ENCODE measurements around the gene FBXO22. TPM values are rescaled to one million over a fixed set of nuclear protein-coding genes. Genes with fewer than 3 reads are reported as not detected.
"Not testable (repeated sequence)": the region's sequence is repeated elsewhere in the genome, so short reads cannot be mapped to it uniquely, and the experiment has no call there.

FBXO22 gene
- total RNA-seq, 1 donor from 2014 or later = 43.6 TPM

DNA sequence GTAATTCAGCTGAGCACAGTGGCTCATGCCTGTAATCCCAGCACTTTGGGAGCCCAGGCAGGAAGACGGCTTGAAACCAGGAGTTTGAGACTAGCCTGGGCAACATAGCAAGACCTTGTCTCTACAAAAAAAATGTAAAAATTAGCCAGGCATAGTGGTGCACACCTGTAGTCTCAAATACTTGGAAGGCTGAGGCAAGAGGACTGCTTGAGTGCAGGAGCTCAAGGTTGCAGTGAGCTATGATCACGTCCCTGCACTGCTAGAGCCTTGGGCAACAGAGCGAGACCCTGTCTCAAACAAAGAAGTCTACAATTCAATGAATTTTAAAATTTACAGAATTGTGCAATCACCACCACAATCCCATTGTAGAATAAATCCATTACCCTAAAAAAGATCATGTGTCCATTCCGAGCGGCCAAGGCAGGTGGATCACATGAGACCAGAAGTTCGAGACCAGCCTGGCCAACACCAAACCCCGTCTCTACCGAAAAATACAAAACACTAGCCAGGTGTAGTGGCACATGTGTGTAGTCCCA lies 45.2 kb downstream of the FBXO22 start:
- no peak overlapping the region for H3K27ac Mint-ChIP-seq
- H3K27me3 Mint-ChIP-seq = peaks cover 3% of the 10 kb centered on the region
- no peak for DNase-seq (ENCODE audit: low spot score, unreplicated experiment)
- TF ChIP-seq, protein P1, sequence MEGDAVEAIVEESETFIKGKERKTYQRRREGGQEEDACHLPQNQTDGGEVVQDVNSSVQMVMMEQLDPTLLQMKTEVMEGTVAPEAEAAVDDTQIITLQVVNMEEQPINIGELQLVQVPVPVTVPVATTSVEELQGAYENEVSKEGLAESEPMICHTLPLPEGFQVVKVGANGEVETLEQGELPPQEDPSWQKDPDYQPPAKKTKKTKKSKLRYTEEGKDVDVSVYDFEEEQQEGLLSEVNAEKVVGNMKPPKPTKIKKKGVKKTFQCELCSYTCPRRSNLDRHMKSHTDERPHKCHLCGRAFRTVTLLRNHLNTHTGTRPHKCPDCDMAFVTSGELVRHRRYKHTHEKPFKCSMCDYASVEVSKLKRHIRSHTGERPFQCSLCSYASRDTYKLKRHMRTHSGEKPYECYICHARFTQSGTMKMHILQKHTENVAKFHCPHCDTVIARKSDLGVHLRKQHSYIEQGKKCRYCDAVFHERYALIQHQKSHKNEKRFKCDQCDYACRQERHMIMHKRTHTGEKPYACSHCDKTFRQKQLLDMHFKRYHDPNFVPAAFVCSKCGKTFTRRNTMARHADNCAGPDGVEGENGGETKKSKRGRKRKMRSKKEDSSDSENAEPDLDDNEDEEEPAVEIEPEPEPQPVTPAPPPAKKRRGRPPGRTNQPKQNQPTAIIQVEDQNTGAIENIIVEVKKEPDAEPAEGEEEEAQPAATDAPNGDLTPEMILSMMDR (IDR thresholded peaks at IDR 0.05; ENCODE audit: unreplicated experiment) = no peak
- no peak overlapping the region for H3K4me3 Mint-ChIP-seq (ENCODE audit: low read depth)
- H3K4me1 Mint-ChIP-seq (ENCODE audit: low read depth) = peaks cover under 1% of the 10 kb centered on the region
- H3K9me3 Mint-ChIP-seq (ENCODE audit: low read depth) = no peaks in the 10 kb centered on the region
- H3K36me3 Mint-ChIP-seq (ENCODE audit: insufficient read depth) = no peaks in the 10 kb centered on the region

GRCh38 chr15:75952525-75952924 lies 48.8 kb downstream of the FBXO22 start:
- Mint-ChIP-seq H3K9me3 (ENCODE audit: low read depth) (no peaks in the 10 kb centered on the region), H3K36me3 (ENCODE audit: insufficient read depth) (no peaks in the 10 kb centered on the region), H3K27ac (no peak overlapping the region), H3K4me1 (ENCODE audit: low read depth) (no peaks in the 10 kb centered on the region), H3K27me3 (no peaks in the 10 kb centered on the region), H3K4me3 (ENCODE audit: low read depth) (no peak overlapping the region)
- DNase-seq (ENCODE audit: low spot score, unreplicated experiment) = no peak
- TF ChIP-seq, protein P1 (IDR thresholded peaks at IDR 0.05; ENCODE audit: unreplicated experiment) = no peak

GRCh38 chr15:75955720-75956119 lies 52.0 kb downstream of the FBXO22 start:
- H3K9me3 Mint-ChIP-seq (ENCODE audit: low read depth) = no peaks in the 10 kb centered on the region
- H3K36me3 Mint-ChIP-seq (ENCODE audit: insufficient read depth) = no peaks in the 10 kb centered on the region
- no peaks in the 10 kb centered on the region for H3K27me3 Mint-ChIP-seq
- no peak overlapping the region for H3K4me3 Mint-ChIP-seq (ENCODE audit: low read depth)
- no peak for DNase-seq (ENCODE audit: low spot score, unreplicated experiment)
- TF ChIP-seq, protein P1 (IDR thresholded peaks at IDR 0.05; ENCODE audit: unreplicated experiment) = peak; percentile 27
- H3K27ac Mint-ChIP-seq = no peak overlapping the region
- no peaks in the 10 kb centered on the region for H3K4me1 Mint-ChIP-seq (ENCODE audit: low read depth)

DNA sequence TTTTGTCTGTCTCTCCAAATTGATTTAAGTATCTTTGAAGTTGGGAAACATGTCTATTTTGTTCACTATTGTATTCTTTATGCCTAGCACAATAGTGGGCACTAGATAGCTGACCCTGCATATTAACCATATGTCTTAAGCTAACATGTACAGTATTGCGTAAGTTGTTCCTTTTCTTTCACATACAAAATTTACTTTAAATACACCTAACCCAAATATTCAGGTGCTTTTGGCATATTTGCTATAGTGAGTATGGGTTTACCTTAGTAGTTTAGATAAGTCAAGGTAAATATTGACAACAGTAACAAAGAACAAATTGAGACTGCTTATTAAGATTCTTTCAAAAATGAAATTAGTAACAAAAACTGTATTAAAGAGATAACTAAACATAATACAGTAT lies 57.7 kb downstream of the FBXO22 start:
- TF ChIP-seq, protein P1 (IDR thresholded peaks at IDR 0.05; ENCODE audit: unreplicated experiment) = no peak
- Mint-ChIP-seq H3K9me3 (ENCODE audit: low read depth) (peaks cover 4% of the 10 kb centered on the region), H3K27ac (no peak overlapping the region), H3K4me1 (ENCODE audit: low read depth) (peaks cover 13% of the 10 kb centered on the region), H3K4me3 (ENCODE audit: low read depth) (no peak overlapping the region), H3K27me3 (no peaks in the 10 kb centered on the region), H3K36me3 (ENCODE audit: insufficient read depth) (peaks cover 3% of the 10 kb centered on the region)
- no peak for DNase-seq (ENCODE audit: low spot score, unreplicated experiment)

- peak overlapping the region; percentile 75 for H3K27ac Mint-ChIP-seq
- TF ChIP-seq, protein P1 (IDR thresholded peaks at IDR 0.05; ENCODE audit: unreplicated experiment) = no peak
These were observed 62.4 kb downstream of the FBXO22 start for GRCh38 chr15:75966073-75966472.

GRCh38 chr15:75976766-75977165 lies 73.1 kb downstream of the FBXO22 start:
- H3K36me3 Mint-ChIP-seq (ENCODE audit: insufficient read depth); H3K27ac Mint-ChIP-seq; H3K27me3 Mint-ChIP-seq; DNase-seq (ENCODE audit: low spot score, unreplicated experiment); H3K4me1 Mint-ChIP-seq (ENCODE audit: low read depth); H3K4me3 Mint-ChIP-seq (ENCODE audit: low read depth): not testable (repeated sequence)
- peaks cover 18% of the 10 kb centered on the region for H3K9me3 Mint-ChIP-seq (ENCODE audit: low read depth)

More at GRCh38 chr15:75966073-75966472, 62.4 kb downstream of the FBXO22 start:
- H3K9me3 Mint-ChIP-seq (ENCODE audit: low read depth) = peaks cover 4% of the 10 kb centered on the region
- no peaks in the 10 kb centered on the region for H3K27me3 Mint-ChIP-seq
- H3K36me3 Mint-ChIP-seq (ENCODE audit: insufficient read depth) = peaks cover 3% of the 10 kb centered on the region
- H3K4me1 Mint-ChIP-seq (ENCODE audit: low read depth) = peaks cover 13% of the 10 kb centered on the region
- DNase-seq (ENCODE audit: low spot score, unreplicated experiment) = no peak
- no peak overlapping the region for H3K4me3 Mint-ChIP-seq (ENCODE audit: low read depth)
